ENCODE results near the gene CUEDC1. TPM values are rescaled to one million over a fixed set of nuclear protein-coding genes. Genes with fewer than 3 reads are reported as not detected.

Gene CUEDC1
- total and polyA plus RNA-seq, 9 of the 15 experiments (the other 6 are each of a cell fraction or from before 2014, with no cell fraction given): 0.20 to 4.1 (median 1.6) TPM; not detected in 1

DNA sequence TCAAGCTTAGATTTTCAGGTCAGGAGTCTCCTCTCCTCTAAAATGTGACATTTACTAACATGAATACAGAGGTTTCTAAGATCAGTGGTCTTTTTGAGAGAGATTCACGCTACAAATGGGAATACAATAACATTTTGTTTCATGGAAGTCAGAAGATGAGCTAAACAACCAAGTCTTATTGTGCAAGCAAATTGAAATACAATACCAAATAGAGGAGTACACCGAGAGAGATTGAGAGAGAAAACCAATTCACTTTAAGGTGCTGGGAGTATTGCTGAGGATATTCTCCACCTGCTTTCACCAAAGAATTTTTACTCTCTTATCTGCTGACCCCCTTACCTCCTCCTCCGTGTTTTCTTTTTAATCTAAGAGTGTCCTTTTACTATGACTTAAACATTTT lies 21.4 kb upstream of the CUEDC1 start:
- in situ Hi-C loops (cut with MboI) (no loop called here), intact Hi-C loops (cut with micrococcal nuclease) (no loop called here)
- no peak overlapping the region for H3K9ac ChIP-seq (ENCODE audit: insufficient read depth in 1 of 2, low read depth in 2 of 2, low read length in 2 of 2)
- H4K20me1 ChIP-seq (replicated peaks; ENCODE audit: control insufficient read depth, insufficient read depth, low read length): no peaks in the 10 kb centered on the region
- no peak overlapping the region for H3K27ac ChIP-seq (ENCODE audit: extremely low read depth, low read depth, low read length)
- ChIA-PET CTCF (ENCODE audit: low intra/inter-chr PET ratio) (no interaction called here), POLR2A (interaction anchor here (0.8 to 1.9 kb wide), 4 partner anchors 10 to 106 kb away, joined by 3 to 7 read pairs (median 5); no protein-coding TSS in a partner anchor)
- BruUV-seq (replicated peaks): no TSS peak
- 70% methylated on average over 3 of the region's 3 CpGs for WGBS (ENCODE audit: insufficient coverage, low coverage, missing lambda C conversion rate)
- TF ChIP-seq ZNF444 (CRISPR knock-in tag; IDR thresholded peaks at IDR 0.05) (no peak), U2AF1 (optimal IDR thresholded peaks at IDR 0.05; ENCODE audit: low read depth, low read length) (no peak), ZNF445 (CRISPR knock-in tag; IDR thresholded peaks at IDR 0.05; ENCODE audit: low read depth) (no peak), CREBBP (IDR thresholded peaks at IDR 0.05; ENCODE audit: low read depth, low read length) (no peak), MBD2 (IDR thresholded peaks at IDR 0.05; ENCODE audit: borderline replicate concordance, low read depth) (no peak), RBBP5 (IDR thresholded peaks at IDR 0.05; ENCODE audit: borderline replicate concordance, insufficient read depth, low read length, poor library complexity, severe bottlenecking) (no peak), PHB2 (IDR thresholded peaks at IDR 0.05; ENCODE audit: low read depth) (no peak), DACH1 (IDR thresholded peaks at IDR 0.05; ENCODE audit: partially characterized antibody) (no peak), KHSRP (IDR thresholded peaks at IDR 0.05) (no peak), NR4A1 (CRISPR knock-in tag; IDR thresholded peaks at IDR 0.05) (no peak), NR4A1 (tag; IDR thresholded peaks at IDR 0.05) (no peak)
- TF ChIP-seq, protein P1, sequence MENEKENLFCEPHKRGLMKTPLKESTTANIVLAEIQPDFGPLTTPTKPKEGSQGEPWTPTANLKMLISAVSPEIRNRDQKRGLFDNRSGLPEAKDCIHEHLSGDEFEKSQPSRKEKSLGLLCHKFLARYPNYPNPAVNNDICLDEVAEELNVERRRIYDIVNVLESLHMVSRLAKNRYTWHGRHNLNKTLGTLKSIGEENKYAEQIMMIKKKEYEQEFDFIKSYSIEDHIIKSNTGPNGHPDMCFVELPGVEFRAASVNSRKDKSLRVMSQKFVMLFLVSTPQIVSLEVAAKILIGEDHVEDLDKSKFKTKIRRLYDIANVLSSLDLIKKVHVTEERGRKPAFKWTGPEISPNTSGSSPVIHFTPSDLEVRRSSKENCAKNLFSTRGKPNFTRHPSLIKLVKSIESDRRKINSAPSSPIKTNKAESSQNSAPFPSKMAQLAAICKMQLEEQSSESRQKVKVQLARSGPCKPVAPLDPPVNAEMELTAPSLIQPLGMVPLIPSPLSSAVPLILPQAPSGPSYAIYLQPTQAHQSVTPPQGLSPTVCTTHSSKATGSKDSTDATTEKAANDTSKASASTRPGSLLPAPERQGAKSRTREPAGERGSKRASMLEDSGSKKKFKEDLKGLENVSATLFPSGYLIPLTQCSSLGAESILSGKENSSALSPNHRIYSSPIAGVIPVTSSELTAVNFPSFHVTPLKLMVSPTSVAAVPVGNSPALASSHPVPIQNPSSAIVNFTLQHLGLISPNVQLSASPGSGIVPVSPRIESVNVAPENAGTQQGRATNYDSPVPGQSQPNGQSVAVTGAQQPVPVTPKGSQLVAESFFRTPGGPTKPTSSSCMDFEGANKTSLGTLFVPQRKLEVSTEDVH (IDR thresholded peaks at IDR 0.05; ENCODE audit: low read depth, partially characterized antibody): no peak
- TF ChIP-seq, protein P2, sequence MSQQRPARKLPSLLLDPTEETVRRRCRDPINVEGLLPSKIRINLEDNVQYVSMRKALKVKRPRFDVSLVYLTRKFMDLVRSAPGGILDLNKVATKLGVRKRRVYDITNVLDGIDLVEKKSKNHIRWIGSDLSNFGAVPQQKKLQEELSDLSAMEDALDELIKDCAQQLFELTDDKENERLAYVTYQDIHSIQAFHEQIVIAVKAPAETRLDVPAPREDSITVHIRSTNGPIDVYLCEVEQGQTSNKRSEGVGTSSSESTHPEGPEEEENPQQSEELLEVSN (IDR thresholded peaks at IDR 0.05; ENCODE audit: borderline replicate concordance in 1 of 2, extremely low read depth in 1 of 2, insufficient read depth in 1 of 2, insufficient read length in 1 of 2, low read depth in 1 of 2, low read length in 1 of 2, poor library complexity in 1 of 2, severe bottlenecking in 1 of 2): no peak
- H3K4me1 ChIP-seq (replicated peaks in 1 of 2; ENCODE audit: control insufficient read depth in 2 of 2, insufficient read depth in 2 of 2, low read length in 2 of 2): no peaks in the 10 kb centered on the region; a peak in 1 of 5 replicates
- DNase-seq (ENCODE audit: extremely low read depth in 1 of 4, low spot score in 3 of 4) (no peak), FAIRE-seq (peak; percentile 15), ATAC-seq (no peak)
- no peaks in the 10 kb centered on the region for H3K9me3 ChIP-seq (replicated peaks; ENCODE audit: control insufficient read depth, insufficient read depth, low read depth, low read length)
- H3K27me3 ChIP-seq (ENCODE audit: control insufficient read depth in 2 of 2, insufficient read depth in 2 of 2, low read length in 2 of 2): no peaks in the 10 kb centered on the region
- H3K4me2 ChIP-seq (ENCODE audit: insufficient read depth, low read length): no peak overlapping the region
- H2AFZ ChIP-seq (ENCODE audit: low read depth, low read length): no peak overlapping the region
- no peaks in the 10 kb centered on the region for H3K9me1 ChIP-seq (ENCODE audit: control insufficient read depth, insufficient read depth, low read length)
- no peaks in the 10 kb centered on the region for H3K79me2 ChIP-seq (ENCODE audit: control insufficient read depth, insufficient read depth, low read length)
- peaks cover 81% of the 10 kb centered on the region for H3K36me3 ChIP-seq (ENCODE audit: control insufficient read depth, insufficient read depth, low read length)
- H3K4me3 ChIP-seq: no peak overlapping the region
